Smooth muscle cell of the brain vasculature (primary cell): ENCODE results near the gene MPC1.
"Not testable (repeated sequence)": the region's sequence is repeated elsewhere in the genome, so short reads cannot be mapped to it uniquely, and the experiment has no call there.

Source experiments
- DNase-seq: peaks from one replicate; pipeline ENCODE4 v3.0.0-alpha.2; 2012; ENCODE audit warnings: low read depth, low spot score

Gene MPC1

DNA sequence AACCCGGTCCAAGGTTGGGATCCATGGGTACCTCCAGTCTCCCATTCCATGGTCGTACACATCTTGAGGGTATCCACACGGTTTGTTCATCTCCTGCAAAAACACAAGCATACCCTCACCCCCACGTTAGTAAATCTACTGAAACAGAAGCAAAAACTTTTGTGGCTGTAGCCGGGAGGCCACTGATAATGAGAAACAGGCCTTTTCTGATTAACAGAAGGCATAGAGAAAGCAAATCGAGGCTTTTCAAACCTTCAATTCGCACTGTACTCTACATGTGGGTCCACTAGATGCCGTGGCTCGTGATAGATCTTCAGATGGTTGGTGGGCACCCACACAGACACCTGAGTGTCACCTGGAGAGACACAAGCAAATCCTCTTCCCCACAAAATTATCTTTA lies 37.1 kb downstream of the MPC1 start:
- not testable (repeated sequence) for DNase-seq

DNA sequence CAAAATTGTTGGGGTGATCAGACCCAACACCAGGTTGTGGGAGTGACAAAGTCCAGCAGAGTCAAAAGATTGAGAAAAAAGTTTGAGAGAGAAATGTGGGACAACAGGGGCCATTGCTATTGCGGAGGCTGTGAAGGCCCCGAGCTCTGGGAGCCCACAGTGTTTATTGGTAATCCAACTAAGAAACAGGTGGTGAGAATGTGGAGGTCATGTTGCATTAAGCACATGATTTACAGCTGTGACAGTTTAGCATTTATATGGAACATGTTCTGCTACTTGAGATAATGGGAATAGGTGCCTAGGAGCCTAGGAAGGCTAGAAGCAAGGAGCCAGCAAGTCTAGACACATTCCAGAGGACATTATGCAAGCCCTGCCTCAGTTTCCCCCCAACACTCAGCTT lies 37.8 kb downstream of the MPC1 start:
- not testable (repeated sequence) for DNase-seq

DNA sequence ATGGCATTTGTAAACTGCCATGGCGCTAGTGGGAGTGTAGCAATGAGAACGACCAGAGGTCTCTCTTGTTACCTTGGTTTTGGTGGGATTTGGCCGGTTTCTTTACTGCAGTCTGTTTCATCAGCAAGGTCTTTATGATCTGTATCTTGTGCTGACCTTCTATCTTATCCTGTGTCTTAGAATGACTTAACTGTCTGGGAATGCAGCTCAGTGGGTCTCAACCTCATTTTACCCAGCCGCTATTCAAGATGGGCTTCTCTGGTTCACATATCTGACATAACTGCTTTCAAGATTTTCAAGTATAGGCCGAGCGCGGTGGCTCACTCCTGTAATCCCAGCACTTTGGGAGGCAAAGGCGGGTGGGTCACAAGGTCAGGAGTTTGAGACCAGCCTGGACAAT lies 38.5 kb downstream of the MPC1 start:
- no peak for DNase-seq

DNA sequence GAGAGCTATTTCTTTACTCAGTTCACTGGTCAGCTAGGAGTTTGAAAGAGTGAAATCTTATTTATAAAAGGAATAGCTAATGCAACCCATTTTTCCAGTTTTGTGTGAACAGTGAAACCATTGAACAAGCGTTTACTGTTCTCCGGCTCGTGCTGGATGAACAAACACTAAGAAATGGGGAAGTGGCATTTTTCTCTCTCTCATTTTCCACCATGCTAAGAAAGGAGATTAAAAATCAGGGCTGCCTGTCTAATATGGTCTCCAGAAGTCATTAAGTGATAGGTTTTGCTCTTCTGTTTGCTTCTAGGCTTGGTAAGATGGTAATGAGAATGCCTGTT lies 39.6 kb downstream of the MPC1 start:
- no peak for DNase-seq

DNA sequence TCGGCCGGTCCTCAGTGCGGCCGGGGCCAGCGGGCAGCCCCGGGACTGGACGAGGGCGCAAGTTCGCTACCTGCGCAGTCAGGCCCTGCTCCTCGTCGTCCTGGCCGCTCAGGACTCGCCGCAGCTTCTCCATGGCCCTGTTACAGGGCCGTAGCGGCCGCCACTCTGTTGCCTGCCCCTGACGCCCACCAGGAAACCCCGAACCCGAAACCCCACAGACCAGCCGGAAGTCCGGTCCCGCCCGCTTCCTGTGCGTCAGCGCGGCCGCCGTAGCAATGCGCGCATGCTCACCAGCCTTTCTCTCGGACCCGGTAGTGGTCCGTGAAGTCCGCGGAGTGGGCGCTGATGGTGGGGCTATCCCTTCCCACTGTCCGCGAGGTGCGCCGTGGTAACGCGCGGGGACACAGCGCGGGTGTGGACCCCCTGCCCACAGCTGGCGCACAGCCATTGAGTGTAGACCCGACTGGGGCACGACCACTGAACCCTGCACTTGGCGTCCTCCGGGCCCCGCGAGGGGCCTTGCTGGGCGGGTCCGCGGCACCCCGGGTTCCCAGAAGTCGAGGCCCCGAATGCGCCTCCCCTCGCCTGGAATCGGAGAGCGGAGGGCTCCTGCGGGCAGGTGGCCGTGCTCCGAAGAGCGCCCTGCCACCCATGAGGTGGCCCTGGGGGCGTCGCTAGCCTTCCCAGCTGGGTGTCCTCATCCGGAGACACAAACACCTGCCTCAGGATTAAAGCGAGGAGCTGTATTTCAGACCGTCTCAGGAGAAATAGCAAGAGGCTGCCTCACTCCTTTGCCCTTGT lies 40.2 kb downstream of the MPC1 start, which contains the start of gene SFT2D1:
TSS of gene SFT2D1 (minus strand) at position 197 of the 801 bp plus-strand sequence. CDS start at position 133, 64 bp downstream.
- DNase-seq = peak; percentile 37

DNA sequence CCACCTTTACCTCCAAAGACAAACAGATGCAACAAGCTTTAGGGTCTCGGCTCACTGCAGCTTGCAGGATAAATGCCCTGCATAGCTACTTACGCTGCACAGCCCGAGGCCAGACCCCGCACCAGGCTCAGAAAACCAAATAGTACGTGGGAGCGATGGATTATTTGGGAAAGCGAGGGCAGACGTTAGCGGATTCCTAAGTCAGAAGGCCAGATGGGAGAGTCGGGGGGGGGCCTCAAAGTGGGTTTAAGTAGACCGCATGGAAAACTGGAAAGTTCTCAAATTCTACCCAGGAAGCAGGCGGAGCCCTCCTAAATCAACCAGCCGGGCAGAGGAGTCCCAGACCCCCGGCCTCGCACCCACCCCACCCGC lies 40.8 kb downstream of the MPC1 start:
- no peak for DNase-seq

DNA sequence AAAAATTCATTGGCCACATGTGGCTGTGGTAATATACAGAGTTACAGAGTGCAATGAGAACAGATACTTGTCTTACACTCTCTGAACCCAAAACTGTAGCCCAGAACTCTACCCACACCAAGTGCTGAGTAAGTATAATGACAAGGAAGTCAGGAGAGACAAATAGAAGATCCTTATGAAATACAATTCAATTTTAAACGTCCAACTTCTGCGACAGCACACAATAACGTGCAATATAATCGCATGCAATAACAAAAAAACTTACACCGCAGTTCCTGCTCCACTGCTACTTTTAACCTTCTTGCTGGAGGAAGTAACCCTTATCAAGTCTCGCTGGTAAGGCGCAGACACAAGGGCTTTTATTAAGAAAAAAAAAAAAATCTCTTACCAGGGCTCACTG lies 41.3 kb downstream of the MPC1 start:
- DNase-seq = no peak

DNA sequence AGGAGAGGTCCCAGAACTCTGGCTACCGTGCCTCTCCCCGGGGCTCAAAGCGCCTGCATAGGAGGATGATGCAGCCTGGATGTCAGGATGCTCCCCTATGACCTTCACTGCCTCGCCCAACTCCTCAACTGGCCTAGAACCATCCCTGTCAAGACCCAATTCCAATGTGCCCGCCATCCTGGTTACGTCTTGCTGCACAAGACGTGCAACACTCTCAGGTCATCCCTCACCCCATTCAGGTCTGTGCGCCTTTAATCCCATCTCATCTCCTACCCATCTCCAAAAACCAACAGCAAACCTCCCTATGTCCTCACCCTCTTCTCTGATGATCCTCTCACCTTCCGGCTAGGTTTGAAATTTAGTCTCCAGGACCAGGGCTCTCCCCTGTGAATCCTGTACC lies 43.9 kb downstream of the MPC1 start:
- no peak for DNase-seq

DNA sequence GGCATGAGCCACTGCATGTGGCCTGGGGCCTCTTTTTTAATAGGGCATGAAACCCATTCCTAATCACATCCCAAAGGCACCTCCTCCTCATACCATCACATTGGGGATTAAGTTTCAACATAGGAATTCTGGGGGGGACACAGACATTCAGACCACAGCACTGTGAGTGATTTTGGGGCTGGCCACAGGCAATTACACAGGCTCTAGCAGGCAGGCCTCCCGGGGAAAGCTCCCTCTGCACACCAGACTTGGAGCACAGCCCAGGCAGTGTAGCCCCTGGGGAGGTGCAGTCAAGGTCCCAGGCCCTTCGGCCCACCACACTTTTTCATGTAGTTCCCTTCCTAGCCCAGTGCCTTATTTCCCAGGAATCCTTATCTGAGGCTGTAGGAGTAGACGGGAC lies 45.9 kb downstream of the MPC1 start:
- no peak for DNase-seq

DNA sequence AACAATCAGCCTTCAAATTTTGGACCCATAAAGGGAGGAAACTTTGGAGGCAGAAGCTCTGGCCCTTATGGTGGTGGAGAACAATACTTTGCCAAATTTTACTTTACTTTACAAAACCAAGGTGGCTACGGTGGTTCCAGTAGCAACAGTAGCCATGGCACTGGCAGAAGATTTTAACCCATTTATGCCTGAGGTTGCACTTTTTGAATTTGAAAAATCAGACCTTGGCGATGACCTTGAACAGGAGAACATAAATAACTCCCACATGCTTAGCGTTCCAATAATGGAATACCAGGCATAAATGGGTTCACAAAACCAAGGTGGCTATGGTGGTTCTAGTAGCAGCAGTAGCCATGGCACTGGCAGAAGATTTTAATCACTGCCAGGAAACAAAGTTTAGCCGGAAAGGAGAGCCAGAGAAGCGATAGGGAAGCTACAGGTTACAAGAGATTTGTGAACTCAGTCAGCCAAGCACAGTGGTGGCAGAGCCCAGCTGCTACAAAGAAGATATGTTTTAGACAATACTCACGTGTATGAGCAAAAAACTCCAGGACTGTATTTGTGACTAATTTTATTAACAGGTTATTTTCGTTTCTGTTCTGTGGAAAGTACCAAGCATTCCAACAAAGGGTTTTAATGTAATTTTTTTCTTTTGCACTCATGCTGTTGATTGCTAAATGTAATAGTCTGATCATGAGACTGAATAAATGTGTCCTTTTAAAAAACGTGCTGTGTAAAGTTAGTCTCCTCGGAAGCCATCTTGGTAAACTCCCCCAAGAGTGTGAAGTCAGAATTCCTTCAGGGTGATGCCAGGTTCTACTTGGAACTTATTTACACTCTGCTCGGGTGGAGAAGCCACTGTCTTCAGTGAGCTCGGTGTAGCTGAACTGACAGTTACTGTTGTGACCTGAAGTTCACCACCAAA lies 47.1 kb downstream of the MPC1 start:
- DNase-seq = no peak

DNA sequence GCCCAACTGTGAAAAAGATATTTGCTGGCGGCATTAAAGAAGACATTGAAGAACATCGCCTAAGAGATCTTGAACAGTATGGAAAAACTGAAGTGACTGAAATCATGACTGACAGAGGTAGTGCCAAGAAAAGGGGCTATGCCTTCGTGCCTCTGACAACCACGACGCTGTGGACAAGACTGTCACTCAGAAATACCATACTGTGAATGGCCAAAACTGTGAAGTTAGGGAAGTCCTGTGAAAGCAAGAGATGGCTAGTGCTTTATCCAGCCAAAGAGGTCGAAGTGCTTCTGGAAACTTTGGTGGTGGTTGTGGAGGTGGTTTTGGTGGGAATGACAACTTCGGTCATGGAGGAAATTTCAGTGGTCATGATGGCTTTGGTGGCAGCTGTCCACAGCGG lies 47.9 kb downstream of the MPC1 start:
- no peak for DNase-seq

DNA sequence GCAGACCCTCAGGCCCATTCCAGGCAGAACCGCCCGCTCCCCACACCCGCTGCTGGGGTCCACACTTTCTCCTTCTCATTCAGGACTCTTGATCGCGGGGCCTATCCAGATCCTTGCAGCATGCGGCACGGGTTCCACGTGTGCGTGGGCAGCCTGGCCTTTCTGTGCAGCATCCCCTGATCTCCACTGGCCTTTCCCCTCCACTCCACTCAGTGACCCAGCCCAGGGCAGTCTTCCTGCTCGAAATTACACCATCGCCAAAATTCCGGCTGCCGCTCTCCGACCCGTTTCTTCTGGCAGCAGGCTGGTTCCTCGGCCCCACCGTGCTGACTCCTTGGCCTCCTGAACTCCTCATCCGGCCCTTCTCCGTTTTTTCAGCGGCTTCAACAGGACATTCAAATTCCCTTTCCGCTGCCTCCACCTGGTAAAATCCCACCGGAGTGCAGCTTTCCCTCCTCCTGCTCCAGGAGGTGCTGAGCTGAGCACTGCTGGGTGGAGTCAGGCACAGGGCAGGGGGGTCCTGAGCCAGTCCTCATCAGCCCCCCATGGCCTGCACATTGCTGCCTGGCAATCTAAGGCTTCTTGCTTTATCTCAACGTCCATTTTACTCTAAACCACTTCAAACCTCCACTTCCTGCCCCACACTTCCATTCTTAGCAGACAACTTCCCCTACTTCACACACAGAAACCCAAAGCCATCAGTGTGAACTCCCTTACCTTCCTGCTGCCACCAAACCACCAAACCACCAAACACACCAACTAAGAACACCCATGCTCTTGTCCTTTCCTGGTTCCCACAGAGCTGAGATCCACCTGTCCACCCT lies 49.4 kb downstream of the MPC1 start:
- DNase-seq = no peak

DNA sequence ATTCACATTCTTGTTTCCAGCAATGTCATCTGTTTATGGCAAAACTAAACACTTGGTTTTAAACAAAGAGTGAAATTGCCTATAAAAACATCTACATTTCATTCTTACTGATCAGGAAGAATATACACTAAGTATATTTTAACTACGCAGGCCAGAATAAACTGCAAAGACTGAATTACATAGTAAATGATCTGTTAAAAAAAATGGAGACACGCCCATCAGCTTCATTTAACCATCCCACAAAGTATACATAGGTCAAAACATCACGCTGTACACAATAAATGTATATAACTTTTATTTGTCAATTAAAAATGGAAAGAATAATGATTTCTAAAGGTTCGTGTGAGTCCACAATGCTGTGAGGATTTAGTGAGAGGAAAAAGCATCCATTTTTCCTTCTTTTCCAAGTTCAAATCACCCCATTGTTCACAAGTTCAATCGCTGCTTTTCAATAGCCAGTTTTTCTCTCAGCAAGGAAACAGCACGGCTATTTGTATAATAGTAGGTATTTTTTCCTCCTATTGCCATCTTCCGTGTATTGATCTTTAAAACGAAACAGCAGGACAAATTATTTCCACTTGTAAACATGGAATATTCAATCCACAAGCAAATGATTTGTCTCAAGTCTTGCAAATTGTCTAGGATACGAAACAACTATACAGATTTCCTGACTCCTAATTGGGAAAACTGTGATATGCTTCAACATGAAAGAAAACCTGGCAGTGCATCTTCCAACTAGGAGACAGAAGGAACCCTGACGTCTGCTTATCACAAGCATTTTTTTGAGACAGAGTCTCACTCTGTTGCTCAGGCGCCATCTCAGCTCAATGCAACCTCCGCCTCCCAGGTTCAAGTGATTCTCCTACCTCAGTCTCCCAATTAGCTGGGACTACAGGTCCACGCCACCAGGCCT lies 51.0 kb downstream of the MPC1 start:
- DNase-seq = no peak

DNA sequence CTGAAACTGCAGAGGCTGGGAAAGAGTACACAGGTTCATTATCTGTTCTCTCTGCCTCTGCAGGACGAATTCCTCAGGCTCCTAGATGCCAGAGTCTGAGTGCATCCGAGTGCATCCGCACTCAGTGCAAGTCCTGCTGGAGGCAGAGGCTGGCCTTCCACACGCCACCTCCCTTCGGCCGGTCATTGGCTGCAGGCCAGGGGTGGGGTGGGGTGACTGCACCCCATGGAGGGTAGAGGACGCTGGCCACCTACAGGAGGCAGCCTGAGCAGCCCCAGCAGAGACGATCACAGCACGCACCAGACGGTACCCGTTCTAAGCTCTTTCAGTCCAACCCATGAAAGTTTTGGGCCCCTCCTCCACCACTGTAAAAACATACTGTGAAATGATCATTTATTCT lies 52.1 kb downstream of the MPC1 start:
- no peak for DNase-seq

DNA sequence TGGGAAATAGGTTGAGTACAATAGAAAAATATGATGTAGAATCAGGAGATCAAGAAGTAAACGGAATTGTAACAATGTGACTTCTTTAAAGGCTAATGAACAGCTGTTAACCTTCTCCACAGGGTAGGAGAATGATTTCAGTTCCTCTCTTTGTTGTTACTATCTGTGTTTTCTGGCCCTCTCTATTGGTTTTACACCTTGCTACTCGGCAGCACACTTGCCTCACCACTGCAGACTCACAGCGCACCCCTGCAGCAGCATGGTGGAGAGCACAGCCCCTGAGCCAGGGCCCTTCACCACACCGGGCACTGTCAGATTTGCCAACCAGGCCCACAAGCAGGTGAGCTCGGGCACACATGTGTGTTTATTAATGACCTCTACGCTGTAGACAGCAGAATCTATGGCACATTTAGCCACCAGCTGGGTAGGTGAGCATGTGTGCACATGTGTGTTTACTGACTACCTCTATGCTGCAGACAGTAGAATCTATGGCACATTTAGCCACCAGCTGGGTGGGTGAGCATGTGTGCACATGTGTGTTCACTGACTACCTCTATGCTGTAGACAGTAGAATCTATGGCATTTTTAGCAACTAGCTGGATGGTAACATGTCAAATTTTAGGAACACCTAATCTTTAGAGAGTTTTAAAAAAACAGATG lies 57.2 kb downstream of the MPC1 start:
- DNase-seq = no peak

DNA sequence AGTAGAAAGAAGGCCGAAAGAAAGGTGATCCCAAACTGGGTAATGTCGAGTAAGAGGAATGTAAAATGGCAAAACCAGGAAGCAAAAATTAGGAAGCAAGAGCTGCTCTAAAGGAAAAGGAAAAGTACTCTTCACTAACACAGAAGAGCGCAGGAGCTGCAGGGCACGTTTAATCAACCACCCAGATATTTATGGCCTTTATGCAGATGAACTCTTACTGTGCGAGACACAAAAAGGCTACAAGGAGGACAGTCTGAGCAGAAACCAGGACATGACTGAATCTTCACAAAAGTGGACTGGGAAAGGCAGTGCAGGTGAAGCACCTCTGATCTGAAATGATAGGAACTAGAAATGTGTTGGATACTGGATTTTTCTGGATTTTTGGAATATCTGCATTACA lies 59.3 kb downstream of the MPC1 start:
- DNase-seq = no peak

DNA sequence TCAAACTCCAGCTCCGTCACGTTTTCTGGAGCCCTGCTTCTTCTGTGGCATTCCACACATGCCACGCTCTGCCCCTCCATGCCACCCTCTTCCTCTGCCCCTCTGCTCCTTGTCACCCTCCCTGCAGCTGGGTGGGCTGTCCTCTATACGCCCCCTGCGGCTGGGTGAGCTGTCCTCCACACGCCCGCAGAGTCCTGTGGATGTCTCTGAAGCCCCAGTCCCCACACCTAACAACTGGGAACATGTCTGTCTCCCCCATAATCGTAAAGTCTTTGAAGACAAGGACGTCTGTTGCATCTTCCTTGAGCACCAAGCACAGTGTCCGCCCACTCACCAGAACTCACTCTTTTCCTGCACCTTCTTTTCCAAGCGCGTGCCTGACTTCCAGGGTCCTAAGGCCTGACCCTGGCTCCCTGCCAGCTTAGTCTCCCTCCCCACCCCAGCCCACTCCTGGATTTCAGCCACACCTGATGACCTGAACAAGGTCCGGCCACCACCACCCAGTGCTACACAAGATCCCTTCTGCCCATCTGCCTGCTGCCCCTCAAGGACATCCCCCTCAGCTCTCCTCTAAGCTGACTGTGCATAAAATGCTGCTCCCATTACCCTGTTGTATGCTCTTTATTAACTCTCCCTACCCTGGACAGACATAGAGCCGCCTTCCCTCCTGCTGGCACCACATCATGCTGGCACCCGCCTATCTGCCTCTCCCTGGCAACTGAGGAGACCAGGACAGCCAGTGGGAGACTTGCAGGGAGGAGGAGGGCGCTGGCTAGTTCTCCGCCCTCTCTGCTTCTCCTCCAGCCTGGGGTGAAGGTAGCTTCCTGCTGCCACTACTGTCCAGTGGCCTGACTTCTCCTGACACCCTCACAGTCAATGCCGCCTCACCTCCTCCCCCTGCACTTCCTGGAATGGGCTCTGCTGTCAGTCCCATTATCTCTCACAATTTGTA lies 63.8 kb downstream of the MPC1 start:
- no peak for DNase-seq

DNA sequence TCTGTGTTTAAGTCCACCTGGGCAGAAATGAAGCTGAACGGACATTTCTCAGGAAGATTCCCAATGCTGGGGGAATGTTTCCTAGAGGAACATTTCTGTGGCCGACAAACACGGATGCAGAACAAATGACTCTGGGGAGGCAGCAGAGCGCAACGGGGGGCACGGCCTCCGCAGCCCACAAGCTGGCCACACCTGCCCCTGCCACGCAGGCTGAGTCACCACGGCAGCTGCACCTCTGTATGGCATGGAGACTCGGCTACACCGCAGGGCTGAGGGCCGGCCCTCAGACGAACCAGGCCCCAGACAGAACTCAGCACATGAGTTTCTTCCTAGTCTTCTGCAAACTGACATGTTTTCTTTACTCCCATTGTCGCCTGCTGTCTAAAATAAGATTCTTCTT lies 64.5 kb downstream of the MPC1 start:
- DNase-seq = no peak
